Prostate gland (tissue), 2 donors: ENCODE data around the gene JAG2.

ENCODE experiments used
- POLR2AphosphoS5 ChIP-seq: sonication (generic); formaldehyde crosslinking; IDR thresholded peaks from one replicate; pipeline ENCODE4 v1.6.1; 2017; ENCODE audit warnings: antibody characterized with exemption
- TF ChIP-seq, protein P1 (sequence below), 4 experiments: fragments of 200-600 bp in 2 of 4; fragments of 450-650 bp in 2 of 4; sonication (generic) in 2 of 4; IDR thresholded peaks; 1 replicate in 3 of 4; 2 replicates in 1 of 4; pipeline ENCODE4 v1.5.1; 2016 to 2019; ENCODE audit warnings: antibody characterized with exemption in 4 of 4, mild to moderate bottlenecking in 2 of 4, moderate library complexity in 2 of 4

DNA sequence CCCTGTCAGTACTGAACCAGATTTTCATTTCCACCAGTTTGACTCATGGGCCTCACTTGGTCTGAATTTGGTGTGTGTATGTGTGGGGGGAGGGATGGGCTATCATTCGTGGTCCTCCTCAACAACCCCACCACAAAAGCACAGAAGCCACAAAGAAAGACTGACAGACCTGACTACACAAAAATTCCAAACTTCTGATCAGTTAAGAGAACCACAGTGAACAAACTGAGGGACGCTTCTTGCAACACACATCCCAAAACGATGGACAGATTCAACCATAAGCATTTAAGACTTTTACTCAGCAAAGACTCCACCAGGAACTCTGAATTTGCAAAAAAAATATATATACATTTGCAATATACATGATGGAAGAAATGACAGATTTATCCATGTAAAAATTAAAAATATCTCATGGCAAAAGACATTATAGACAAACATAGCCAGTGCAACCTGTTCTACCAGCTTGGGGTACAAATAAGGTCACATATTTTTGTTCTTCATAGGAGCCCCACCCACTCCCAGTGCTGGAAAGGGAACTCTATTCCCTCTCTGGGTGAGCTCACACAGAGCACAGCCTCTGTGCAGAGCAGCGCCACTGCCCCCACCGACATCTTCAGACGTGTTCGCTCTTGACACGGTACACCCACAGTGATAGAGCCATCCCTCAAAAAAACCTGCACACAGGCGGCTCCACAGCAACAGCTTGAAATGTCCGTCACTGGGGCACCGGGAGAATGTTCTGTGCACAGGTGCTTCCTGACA lies 49.7 kb downstream of the JAG2 start:
- TF ChIP-seq, protein P1, sequence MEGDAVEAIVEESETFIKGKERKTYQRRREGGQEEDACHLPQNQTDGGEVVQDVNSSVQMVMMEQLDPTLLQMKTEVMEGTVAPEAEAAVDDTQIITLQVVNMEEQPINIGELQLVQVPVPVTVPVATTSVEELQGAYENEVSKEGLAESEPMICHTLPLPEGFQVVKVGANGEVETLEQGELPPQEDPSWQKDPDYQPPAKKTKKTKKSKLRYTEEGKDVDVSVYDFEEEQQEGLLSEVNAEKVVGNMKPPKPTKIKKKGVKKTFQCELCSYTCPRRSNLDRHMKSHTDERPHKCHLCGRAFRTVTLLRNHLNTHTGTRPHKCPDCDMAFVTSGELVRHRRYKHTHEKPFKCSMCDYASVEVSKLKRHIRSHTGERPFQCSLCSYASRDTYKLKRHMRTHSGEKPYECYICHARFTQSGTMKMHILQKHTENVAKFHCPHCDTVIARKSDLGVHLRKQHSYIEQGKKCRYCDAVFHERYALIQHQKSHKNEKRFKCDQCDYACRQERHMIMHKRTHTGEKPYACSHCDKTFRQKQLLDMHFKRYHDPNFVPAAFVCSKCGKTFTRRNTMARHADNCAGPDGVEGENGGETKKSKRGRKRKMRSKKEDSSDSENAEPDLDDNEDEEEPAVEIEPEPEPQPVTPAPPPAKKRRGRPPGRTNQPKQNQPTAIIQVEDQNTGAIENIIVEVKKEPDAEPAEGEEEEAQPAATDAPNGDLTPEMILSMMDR (IDR thresholded peaks at IDR 0.05) = no peak
- TF ChIP-seq POLR2AphosphoS5 = peak; percentile 83
